GM13977 (cell line): Measurements from ENCODE around the gene MLF2.

Experiments used
- DNase-seq: peaks from one replicate; pipeline ENCODE4 v3.0.0; 2012; ENCODE audit warnings: low spot score
- in situ Hi-C: fragments of 300-500 bp; cut with MboI; formaldehyde crosslinking; loops from one replicate; pipeline ENCODE4 v1.12.0; 2022; ENCODE audit warnings: low sequenced_read_pairs, low pct_unique_long_range_greater_than_20kb, mixed read lengths, inconsistent platforms; ENCODE audit not compliant: unreplicated experiment
- TF ChIP-seq, protein P1 (sequence below): IDR thresholded peaks from 2 replicates; pipeline ENCODE4 v1.5.1; 2012; ENCODE audit warnings: mild to moderate bottlenecking, control low read depth; ENCODE audit not compliant: insufficient read depth; ENCODE audit errors: extremely low read depth, missing control alignments

MLF2 gene

DNA sequence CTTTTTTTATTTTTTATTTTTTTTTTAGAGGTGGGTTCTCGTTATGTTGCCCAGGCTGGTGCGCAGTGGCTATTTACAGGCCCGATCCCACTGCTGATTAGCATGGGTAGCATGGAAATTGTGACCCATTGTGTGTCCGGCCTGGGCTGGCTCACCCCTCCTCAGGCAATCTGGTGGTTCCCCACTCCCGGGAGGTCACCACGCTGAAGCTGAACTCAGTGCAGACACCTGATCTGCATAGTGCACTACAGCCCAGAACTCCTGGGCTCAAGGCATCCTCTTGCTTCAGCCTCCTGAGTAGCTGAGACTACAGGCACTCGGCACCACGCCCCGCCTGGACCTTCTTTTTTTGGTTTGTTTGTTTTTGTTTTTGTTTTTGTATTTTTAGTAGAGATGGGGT, 30.9 kb upstream of the MLF2 start:
- in situ Hi-C loops, result no loop called here
- no peak for DNase-seq
- TF ChIP-seq, protein P1, sequence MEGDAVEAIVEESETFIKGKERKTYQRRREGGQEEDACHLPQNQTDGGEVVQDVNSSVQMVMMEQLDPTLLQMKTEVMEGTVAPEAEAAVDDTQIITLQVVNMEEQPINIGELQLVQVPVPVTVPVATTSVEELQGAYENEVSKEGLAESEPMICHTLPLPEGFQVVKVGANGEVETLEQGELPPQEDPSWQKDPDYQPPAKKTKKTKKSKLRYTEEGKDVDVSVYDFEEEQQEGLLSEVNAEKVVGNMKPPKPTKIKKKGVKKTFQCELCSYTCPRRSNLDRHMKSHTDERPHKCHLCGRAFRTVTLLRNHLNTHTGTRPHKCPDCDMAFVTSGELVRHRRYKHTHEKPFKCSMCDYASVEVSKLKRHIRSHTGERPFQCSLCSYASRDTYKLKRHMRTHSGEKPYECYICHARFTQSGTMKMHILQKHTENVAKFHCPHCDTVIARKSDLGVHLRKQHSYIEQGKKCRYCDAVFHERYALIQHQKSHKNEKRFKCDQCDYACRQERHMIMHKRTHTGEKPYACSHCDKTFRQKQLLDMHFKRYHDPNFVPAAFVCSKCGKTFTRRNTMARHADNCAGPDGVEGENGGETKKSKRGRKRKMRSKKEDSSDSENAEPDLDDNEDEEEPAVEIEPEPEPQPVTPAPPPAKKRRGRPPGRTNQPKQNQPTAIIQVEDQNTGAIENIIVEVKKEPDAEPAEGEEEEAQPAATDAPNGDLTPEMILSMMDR, result no peak

GRCh38 chr12:6782850-6783566, 30.1 kb upstream of the MLF2 start:
- no peak for DNase-seq
- TF ChIP-seq, protein P1, result no peak
- in situ Hi-C loops, result no loop called here

DNA sequence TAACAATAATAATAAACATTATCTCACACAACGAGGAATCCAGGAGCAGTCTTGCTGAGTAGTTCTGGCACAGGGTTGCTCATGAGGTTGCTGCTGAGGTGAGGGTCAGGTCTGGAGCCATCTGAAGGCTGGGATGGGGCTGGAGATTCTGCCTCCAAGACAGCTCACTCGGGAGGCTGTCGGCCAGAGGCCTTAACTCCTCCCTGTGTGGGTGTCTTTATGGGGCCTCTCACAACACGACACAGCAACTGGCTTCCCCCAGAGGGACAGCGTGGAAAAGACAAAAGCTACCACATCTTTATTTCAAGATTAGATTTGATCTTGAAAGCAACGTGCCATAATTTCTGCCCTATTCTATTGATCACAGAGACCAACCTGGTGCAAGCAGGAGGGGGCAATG, 29.2 kb upstream of the MLF2 start:
- in situ Hi-C loops, result no loop called here
- DNase-seq, result no peak
- TF ChIP-seq, protein P1, result no peak

DNA sequence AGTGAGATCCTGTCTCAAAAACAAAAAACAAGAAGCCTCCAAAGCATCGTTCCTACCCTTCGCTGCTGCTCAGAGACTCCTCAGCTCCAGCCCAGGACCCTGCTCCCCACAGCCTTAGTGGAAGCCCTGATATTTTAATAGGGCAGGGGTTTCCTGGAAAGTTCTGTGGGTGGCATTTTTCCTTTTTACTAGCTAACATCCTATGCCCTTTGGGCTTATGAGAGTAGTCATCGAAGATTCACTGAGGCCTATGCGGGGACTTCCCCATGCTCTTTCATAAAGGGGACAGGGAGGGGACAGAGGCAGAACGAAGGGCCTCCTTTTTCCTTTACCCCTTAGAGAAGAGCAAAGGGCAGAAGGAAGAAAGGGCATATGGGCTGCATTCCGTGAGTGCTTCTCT, 27.6 kb upstream of the MLF2 start:
- DNase-seq, result no peak
- TF ChIP-seq, protein P1, result no peak
- in situ Hi-C loops, result no loop called here

DNA sequence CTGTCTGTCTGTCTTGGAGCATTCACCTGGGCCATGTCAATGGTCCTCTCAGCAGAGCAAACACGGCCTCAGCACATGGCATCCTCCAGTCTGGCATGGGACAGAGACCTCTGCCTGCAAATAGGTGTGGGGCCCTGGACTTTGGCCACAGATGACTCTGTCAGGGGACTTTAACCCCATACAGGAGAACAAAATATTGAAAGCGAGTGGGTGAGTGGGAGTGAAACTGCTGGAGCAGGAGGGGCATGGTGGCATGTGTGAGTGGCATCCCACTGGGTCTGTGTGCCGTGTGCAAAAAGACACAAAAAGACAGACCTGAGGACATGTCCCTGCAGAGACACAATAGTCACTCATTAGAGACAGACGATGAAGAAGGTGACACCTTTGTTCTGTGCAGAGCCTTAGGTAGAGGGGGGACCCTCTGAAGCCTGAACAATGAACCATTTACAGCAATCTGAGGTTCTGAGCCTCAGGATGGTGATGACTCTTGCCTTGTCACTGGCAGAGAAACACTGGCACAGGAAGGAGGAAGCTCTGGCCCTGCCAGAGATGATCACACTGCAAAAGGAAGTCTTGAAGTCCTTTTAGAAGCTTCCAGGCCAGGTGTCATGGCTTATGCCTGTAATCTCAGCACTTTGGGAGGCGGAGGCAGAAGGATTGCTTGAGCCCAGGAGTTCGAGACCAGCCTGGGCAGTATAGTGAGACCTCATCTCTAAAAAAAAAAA, 26.9 kb upstream of the MLF2 start:
- in situ Hi-C loops, result no loop called here
- DNase-seq, result no peak

More for the DNA sequence above, 26.9 kb upstream of the MLF2 start:
- TF ChIP-seq, protein P1, result no peak
